GM12801 (cell line): ENCODE data around the gene TFPI.

Experiments used
- CTCF ChIP-seq: IDR thresholded peaks from one replicate; pipeline ENCODE4 v1.5.1; 2011; ENCODE audit warnings: control low read depth; ENCODE audit not compliant: insufficient read length; ENCODE audit errors: extremely low read depth

The TFPI gene

GRCh38 chr2:187495324-187495723 is 58.9 kb downstream of the TFPI start:
- no peak for TF ChIP-seq CTCF

- no peak for TF ChIP-seq CTCF
Measured at GRCh38 chr2:187493877-187494568, 60.2 kb downstream of the TFPI start.

- no peak for TF ChIP-seq CTCF
Measured at GRCh38 chr2:187493180-187493579, 61.1 kb downstream of the TFPI start.

- no peak for TF ChIP-seq CTCF
Measured at GRCh38 chr2:187486241-187486640, 68.0 kb downstream of the TFPI start.

GRCh38 chr2:187485523-187485922 is 68.7 kb downstream of the TFPI start:
- TF ChIP-seq CTCF, result no peak

- no peak for TF ChIP-seq CTCF
Measured at GRCh38 chr2:187483537-187483936, 70.7 kb downstream of the TFPI start.

GRCh38 chr2:187482796-187483195 is 71.4 kb downstream of the TFPI start:
- no peak for TF ChIP-seq CTCF
